Measurements from ENCODE around the gene GAB1.
A peak's percentile ranks its signal among the peaks of the same experiment; 100 is the strongest.

DNA sequence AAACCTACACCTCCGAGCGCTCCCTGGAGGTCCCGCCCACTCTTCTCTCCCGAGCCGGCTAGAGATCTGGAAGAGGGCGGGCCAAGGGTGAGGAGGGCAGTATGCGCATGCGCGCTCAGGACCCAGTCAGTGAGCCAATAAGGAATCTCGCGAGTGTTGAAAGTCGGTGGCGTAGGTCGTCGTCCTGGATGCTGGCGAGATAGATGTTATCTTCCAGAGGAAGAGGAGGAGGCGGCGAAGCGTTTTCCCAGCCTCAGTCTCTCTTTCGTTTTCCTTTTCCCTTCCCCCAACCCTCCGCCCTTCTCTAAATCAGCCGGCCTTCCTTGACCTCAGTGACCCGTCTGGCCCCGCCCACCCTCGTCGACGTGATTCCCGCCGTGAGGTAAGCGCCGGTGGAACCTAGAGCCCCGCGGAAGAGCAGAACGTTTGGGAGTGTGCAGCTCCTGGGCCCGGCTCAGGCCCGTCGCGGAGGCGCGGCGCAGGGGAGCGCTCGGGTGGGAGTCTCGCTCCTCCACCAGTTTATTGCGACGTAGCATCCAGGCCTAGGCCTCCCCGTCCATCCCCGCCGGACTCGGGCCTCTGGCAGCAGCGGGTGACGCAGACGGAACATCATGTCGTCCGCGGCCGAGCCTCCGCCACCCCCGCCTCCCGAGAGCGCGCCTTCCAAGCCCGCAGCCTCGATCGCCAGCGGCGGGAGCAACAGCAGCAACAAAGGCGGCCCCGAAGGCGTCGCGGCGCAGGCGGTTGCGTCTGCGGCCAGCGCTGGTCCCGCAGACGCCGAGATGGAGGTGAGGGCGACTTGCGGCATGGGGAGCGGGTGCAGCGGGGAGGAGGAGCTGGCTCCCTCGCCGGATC lies 176.9 kb downstream of the GAB1 start, which contains the start of gene SMARCA5:
- TF ChIP-seq, protein P1, sequence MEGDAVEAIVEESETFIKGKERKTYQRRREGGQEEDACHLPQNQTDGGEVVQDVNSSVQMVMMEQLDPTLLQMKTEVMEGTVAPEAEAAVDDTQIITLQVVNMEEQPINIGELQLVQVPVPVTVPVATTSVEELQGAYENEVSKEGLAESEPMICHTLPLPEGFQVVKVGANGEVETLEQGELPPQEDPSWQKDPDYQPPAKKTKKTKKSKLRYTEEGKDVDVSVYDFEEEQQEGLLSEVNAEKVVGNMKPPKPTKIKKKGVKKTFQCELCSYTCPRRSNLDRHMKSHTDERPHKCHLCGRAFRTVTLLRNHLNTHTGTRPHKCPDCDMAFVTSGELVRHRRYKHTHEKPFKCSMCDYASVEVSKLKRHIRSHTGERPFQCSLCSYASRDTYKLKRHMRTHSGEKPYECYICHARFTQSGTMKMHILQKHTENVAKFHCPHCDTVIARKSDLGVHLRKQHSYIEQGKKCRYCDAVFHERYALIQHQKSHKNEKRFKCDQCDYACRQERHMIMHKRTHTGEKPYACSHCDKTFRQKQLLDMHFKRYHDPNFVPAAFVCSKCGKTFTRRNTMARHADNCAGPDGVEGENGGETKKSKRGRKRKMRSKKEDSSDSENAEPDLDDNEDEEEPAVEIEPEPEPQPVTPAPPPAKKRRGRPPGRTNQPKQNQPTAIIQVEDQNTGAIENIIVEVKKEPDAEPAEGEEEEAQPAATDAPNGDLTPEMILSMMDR (IDR thresholded peaks at IDR 0.05; ENCODE audit: control extremely low read depth in 1 of 3, insufficient read depth in 1 of 3, low read depth in 1 of 3, low read length in 3 of 3), result no peak
- TF ChIP-seq SP1 (IDR thresholded peaks at IDR 0.05; ENCODE audit: low read depth, low read length), result peak; percentile 8; the same call in 1 of the 2 replicates
- TF ChIP-seq, protein P2, sequence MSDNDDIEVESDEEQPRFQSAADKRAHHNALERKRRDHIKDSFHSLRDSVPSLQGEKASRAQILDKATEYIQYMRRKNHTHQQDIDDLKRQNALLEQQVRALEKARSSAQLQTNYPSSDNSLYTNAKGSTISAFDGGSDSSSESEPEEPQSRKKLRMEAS (IDR thresholded peaks at IDR 0.05), result peak; percentile 40
